Esophagus muscularis mucosa (tissue), 4 donors: ENCODE results near the gene ZNF76. TPM values are rescaled to one million over a fixed set of nuclear protein-coding genes. Genes with fewer than 3 reads are reported as not detected.

ENCODE experiments used
- DNase-seq: peaks from one replicate; pipeline ENCODE4 v3.0.0-alpha.2; 2017; ENCODE audit errors: extremely low spot score
- H3K27ac ChIP-seq, 4 donors: fragments of 200-600 bp; sonication (generic); replicated peaks in 1 of 4; 1 replicate in 3 of 4; 2 replicates in 1 of 4; pipeline ENCODE4 v1.5.1; 2016 to 2019; ENCODE audit warnings: mild to moderate bottlenecking in 1 of 4
- H3K27me3 ChIP-seq, 4 donors: fragments of 200-600 bp; sonication (generic); one replicate each; pipeline versions ENCODE4 v1.5.1 to v1.6.0; 2016 to 2019
- H3K36me3 ChIP-seq, 4 donors: fragments of 200-600 bp; sonication (generic); one replicate each; pipeline ENCODE4 v1.5.1; 2016 to 2019
- H3K4me1 ChIP-seq, 4 donors: fragments of 200-600 bp; sonication (generic); one replicate each; pipeline ENCODE4 v1.5.1; 2016 to 2019
- H3K4me3 ChIP-seq, 4 donors: fragments of 200-600 bp; sonication (generic); 1 replicate in 2 of 4; 2 replicates in 2 of 4; pipeline ENCODE4 v1.5.1; 2016 to 2019; ENCODE audit warnings: mild to moderate bottlenecking in 4 of 4, moderate library complexity in 1 of 4
- H3K9me3 ChIP-seq, 4 donors: fragments of 200-600 bp; sonication (generic); 1 replicate in 3 of 4; 2 replicates in 1 of 4; pipeline ENCODE4 v1.5.1; 2016 to 2019
- CTCF ChIP-seq, 3 experiments: fragments of 200-600 bp in 2 of 3; fragments of 450-650 bp in 1 of 3; sonication (generic) in 2 of 3; IDR thresholded peaks; one replicate each; pipeline ENCODE4 v1.5.1; 2017 to 2019; ENCODE audit warnings: antibody characterized with exemption in 3 of 3, mild to moderate bottlenecking in 2 of 3, moderate library complexity in 1 of 3
- EP300 ChIP-seq: sonication (generic); formaldehyde crosslinking; IDR thresholded peaks from one replicate; pipeline ENCODE4 v1.6.1; 2017; ENCODE audit warnings: antibody characterized with exemption
- POLR2A ChIP-seq: fragments of 450-650 bp; IDR thresholded peaks from one replicate; pipeline ENCODE4 v1.6.1; 2017; ENCODE audit warnings: antibody characterized with exemption, moderate library complexity, mild to moderate bottlenecking, low read depth
- POLR2AphosphoS5 ChIP-seq, 2 donors: sonication (generic); formaldehyde crosslinking; IDR thresholded peaks; one replicate each; pipeline ENCODE4 v1.6.1; 2017; ENCODE audit warnings: antibody characterized with exemption in 2 of 2
- whole genome bisulfite sequencing: methylation state at CpG from one replicate; pipeline ENCODE4 v1.1.5; 2018; 5-methylcytosine and 5-hydroxymethylcytosine counted together
- intact Hi-C: fragments of 100-400 bp; cut with DNase I; formaldehyde crosslinking; loops from one replicate; pipeline ENCODE4 v1.15.1; 2023
- total RNA-seq, 4 donors: library from RNA; depleted of rRNA; stranded (reverse); fragments of >200 nt; gene quantifications; one replicate each; pipeline versions ENCODE4 v1.1.0 to v1.2.1, GENCODE V29; 2016

Gene ZNF76
- total RNA-seq, 4 donors from 2014 or later: 33.2 to 47.0 (median 36.2) TPM

DNA sequence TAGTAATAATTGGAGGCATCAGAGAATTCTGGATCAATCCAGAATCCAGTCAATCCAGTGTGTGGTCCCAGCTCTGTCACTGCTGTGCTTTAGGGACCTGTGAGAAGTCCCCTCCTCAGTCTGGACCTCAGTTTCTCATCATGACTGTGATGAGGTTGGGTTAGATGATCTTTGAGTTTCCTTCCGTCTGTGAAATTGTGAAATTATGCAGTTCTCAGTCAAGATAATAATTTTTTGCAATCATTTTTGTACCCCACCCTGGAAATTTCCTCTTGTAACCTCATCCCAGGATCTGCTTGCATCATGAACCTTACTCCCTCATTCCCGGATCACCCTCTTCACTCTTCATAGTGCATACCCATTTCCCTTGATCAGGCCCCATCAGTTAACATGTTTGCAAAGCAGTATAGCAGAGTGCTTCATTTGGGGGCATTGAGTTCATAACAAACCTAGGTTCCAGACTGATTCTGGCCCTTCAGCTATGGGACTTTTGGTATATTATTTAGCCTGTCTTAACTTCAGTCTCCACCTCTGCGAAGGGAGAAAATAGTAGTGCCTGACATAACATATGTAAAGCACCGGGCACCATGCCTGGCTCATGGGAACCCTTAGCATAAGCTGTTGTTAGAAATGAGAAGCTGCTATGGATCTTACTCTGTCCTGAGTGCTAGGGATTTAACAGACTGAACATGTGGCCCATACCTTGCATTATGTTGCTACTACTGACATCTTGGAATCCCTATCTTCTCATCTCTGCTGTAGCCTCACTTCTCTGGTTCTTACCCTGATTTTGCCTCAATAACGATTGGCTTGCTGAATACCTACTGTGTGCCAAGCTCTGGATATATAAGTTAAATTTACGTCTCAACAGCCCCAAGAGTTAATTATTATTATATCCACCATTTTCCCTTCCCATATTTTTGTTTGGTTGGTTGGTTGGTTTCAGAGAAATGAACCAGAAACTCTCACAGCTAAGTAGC lies 1.3 kb downstream of the ZNF76 start:
- TF ChIP-seq POLR2AphosphoS5 (IDR thresholded peaks at IDR 0.05) (peak in 1 of 2 donors; percentile 49), CTCF (IDR thresholded peaks at IDR 0.05) (no peak)
- WGBS: 85% methylated on average over 6 of the region's 6 CpGs
- no peak for DNase-seq
- intact Hi-C loops: no loop called here
- H3K4me3 ChIP-seq: peak overlapping the region; percentile 72 to 99 (median 86)
- no peaks in the 10 kb centered on the region for H3K27me3 ChIP-seq
- H3K4me1 ChIP-seq: peaks cover 28 to 70% (median 52%) of the 10 kb centered on the region in 4 donors
- H3K9me3 ChIP-seq: no peaks in the 10 kb centered on the region
- H3K36me3 ChIP-seq: no peaks in the 10 kb centered on the region
- H3K27ac ChIP-seq: peak overlapping the region; percentile 91 to 100 (median 97)

GRCh38 chr6:35262596-35262995 lies 3.1 kb downstream of the ZNF76 start:
- 92% methylated on average over 1 of the region's 2 CpGs for WGBS
- H3K27me3 ChIP-seq: no peaks in the 10 kb centered on the region
- H3K36me3 ChIP-seq: no peaks in the 10 kb centered on the region
- DNase-seq: no peak
- peak overlapping the region in 2 of 4 donors; percentile 23 to 41 for H3K27ac ChIP-seq
- no peak overlapping the region for H3K4me3 ChIP-seq
- H3K9me3 ChIP-seq: no peaks in the 10 kb centered on the region
- no peak for TF ChIP-seq EP300
- TF ChIP-seq POLR2A: no peak
- no peak for TF ChIP-seq POLR2AphosphoS5 (IDR thresholded peaks at IDR 0.05)
- TF ChIP-seq CTCF (IDR thresholded peaks at IDR 0.05): no peak
- intact Hi-C loops: no loop called here
- peaks cover 29 to 62% (median 44%) of the 10 kb centered on the region in 4 donors for H3K4me1 ChIP-seq

- Histone ChIP-seq H3K4me1 (peaks cover 21 to 56% (median 37%) of the 10 kb centered on the region in 4 donors), H3K27me3 (no peaks in the 10 kb centered on the region), H3K4me3 (no peak overlapping the region), H3K36me3 (no peaks in the 10 kb centered on the region), H3K27ac (no peak overlapping the region), H3K9me3 (no peaks in the 10 kb centered on the region)
- TF ChIP-seq CTCF (IDR thresholded peaks at IDR 0.05): no peak
- no peak for TF ChIP-seq POLR2AphosphoS5 (IDR thresholded peaks at IDR 0.05)
- TF ChIP-seq POLR2A: no peak
- no peak for TF ChIP-seq EP300
- no peak for DNase-seq
- intact Hi-C loops: no loop called here
Measured at GRCh38 chr6:35264550-35265274, 5.2 kb downstream of the ZNF76 start.

DNA sequence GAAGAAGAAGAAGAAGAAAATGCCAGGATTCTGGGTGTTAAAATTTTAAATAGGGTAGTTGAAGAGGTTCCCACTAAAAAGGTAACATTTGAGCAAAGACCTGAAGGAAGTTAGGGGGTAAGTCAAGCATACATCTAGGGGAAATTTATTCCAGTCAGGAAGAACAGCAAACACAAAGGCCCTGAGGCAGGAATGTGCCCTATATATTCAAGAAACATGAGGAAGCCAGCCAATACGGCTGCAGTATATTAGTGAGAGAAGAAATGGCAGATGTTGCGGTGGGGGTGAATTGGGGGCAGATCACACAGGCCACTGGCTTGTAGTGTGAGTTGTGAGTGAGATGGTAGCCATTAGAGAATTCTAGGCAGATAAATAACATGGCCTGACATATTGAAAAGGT lies 6.0 kb downstream of the ZNF76 start:
- TF ChIP-seq POLR2AphosphoS5 (IDR thresholded peaks at IDR 0.05) (no peak), POLR2A (no peak), EP300 (no peak), CTCF (IDR thresholded peaks at IDR 0.05) (no peak)
- DNase-seq: no peak
- no peaks in the 10 kb centered on the region for H3K27me3 ChIP-seq
- H3K27ac ChIP-seq: no peak overlapping the region
- 79% methylated on average over 2 of the region's 2 CpGs for WGBS
- peaks cover 0 to 4% (median under 1%) of the 10 kb centered on the region in 4 donors for H3K36me3 ChIP-seq
- no peak overlapping the region for H3K4me3 ChIP-seq
- intact Hi-C loops: no loop called here
- no peaks in the 10 kb centered on the region for H3K9me3 ChIP-seq
- peaks cover 14 to 48% (median 33%) of the 10 kb centered on the region in 4 donors for H3K4me1 ChIP-seq
